ENCODE results near the gene TCN2.

DNA sequence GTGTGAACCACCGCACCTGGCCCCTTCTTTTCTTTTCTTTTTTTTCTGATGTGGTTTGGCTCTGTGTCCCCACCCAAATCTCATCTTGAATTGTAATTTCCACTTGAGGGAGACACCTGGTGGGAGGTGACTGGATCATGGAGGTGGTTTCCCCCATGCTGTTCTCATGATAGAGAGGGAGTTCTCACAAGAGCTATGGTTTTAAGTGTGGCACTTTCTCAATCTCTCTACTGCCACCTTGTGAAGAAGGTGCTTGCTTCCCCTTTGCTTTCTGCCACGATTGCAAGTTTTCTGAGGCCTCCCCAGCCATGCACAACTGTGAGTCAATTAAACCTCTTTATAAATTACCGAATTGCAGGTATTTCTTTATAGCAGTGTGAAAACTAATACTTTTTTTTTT, 4.9 kb upstream of the TCN2 start:
- TF ChIP-seq, protein P1, sequence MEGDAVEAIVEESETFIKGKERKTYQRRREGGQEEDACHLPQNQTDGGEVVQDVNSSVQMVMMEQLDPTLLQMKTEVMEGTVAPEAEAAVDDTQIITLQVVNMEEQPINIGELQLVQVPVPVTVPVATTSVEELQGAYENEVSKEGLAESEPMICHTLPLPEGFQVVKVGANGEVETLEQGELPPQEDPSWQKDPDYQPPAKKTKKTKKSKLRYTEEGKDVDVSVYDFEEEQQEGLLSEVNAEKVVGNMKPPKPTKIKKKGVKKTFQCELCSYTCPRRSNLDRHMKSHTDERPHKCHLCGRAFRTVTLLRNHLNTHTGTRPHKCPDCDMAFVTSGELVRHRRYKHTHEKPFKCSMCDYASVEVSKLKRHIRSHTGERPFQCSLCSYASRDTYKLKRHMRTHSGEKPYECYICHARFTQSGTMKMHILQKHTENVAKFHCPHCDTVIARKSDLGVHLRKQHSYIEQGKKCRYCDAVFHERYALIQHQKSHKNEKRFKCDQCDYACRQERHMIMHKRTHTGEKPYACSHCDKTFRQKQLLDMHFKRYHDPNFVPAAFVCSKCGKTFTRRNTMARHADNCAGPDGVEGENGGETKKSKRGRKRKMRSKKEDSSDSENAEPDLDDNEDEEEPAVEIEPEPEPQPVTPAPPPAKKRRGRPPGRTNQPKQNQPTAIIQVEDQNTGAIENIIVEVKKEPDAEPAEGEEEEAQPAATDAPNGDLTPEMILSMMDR (conservative IDR thresholded peaks at IDR 0.05 in 1 of 2, IDR thresholded peaks at IDR 0.05 in 1 of 2; ENCODE audit: low read depth in 1 of 2, low read length in 2 of 2), result peak; percentile 10 to 42
- TF ChIP-seq EZH2 (IDR thresholded peaks at IDR 0.05; ENCODE audit: low read length, missing control alignments), result no peak
